Panc1 (cell line): Measurements from ENCODE around the gene LHFPL3. TPM values are rescaled to one million over a fixed set of nuclear protein-coding genes. Genes with fewer than 3 reads are reported as not detected.

Source experiments
- ATAC-seq: fragments of 200-7000 bp; cut with Tn5 transposase; 2 replicates; pipeline ENCODE4 v1.9.1; 2020; ENCODE audit warnings: mild to moderate bottlenecking, moderate library complexity
- BruUV-seq: library from RNA; stranded (reverse); fragments of 400-500 nt; replicated peaks from 2 replicates; lab custom pipeline; 2021; lab: Mats Ljungman, UMichigan
- CTCF ChIA-PET: fragments of 300-600 bp; sonication (Branson Sonifier 250); formaldehyde crosslinking; loops from one replicate; lab custom pipeline; 2022; ENCODE audit warnings: antibody characterized with exemption; lab: Charles Lee
- POLR2A ChIA-PET: fragments of 300-600 bp; sonication (Branson Sonifier 250); formaldehyde crosslinking; loops from one replicate; lab custom pipeline; 2022; ENCODE audit warnings: antibody characterized with exemption; lab: Charles Lee
- DNase-seq: peaks from one replicate; pipeline ENCODE4 v3.0.0-alpha.2; 2010; ENCODE audit warnings: low read depth, low spot score
- H3K27ac ChIP-seq: 2 replicates; pipeline ENCODE4 v1.5.1; 2011; ENCODE audit warnings: mild to moderate bottlenecking, low read length, inconsistent platforms
- H3K27me3 ChIP-seq: fragments of 200-500 bp; sonication (Bioruptor generic); 2 replicates; pipeline ENCODE4 v1.6.0; 2014; ENCODE audit warnings: low read length, inconsistent platforms; ENCODE audit not compliant: control insufficient read depth, insufficient read depth
- H3K36me3 ChIP-seq: fragments of 200-500 bp; sonication (Bioruptor generic); 2 replicates; pipeline ENCODE4 v1.5.1; 2014; ENCODE audit warnings: inconsistent platforms, mild to moderate bottlenecking, low read length, moderate library complexity; ENCODE audit not compliant: control insufficient read depth, insufficient read depth
- H3K4me1 ChIP-seq: 2 replicates; pipeline ENCODE4 v1.5.1; 2011; ENCODE audit warnings: inconsistent platforms, mild to moderate bottlenecking, low read length, moderate library complexity; ENCODE audit not compliant: control insufficient read depth, insufficient read depth
- H3K4me3 ChIP-seq, 2 experiments: 2 replicates each; pipeline ENCODE4 v1.5.1; 2011 to 2012; ENCODE audit warnings: low read depth in 2 of 2, low read length in 2 of 2, mild to moderate bottlenecking in 2 of 2, inconsistent platforms in 1 of 2, moderate library complexity in 1 of 2
- H3K9me3 ChIP-seq: fragments of 200-500 bp; sonication (Bioruptor generic); 2 replicates; pipeline ENCODE4 v1.5.1; 2014; ENCODE audit warnings: low read depth, mild to moderate bottlenecking, inconsistent platforms, low read length, moderate library complexity; ENCODE audit not compliant: control insufficient read depth, insufficient read depth
- CTCF ChIP-seq: fragments of 450-650 bp; IDR thresholded peaks from 2 replicates; pipeline ENCODE4 v1.5.1; 2017; ENCODE audit warnings: mild to moderate bottlenecking
- POLR2AphosphoS5 ChIP-seq: IDR thresholded peaks from 2 replicates; pipeline ENCODE4 v1.6.1; 2012; ENCODE audit warnings: mild to moderate bottlenecking, low read depth, low read length, moderate library complexity
- REST ChIP-seq, 2 experiments: IDR thresholded peaks; 2 replicates each; pipeline ENCODE4 v1.6.1; 2011 to 2012; ENCODE audit warnings: low read depth in 2 of 2, control low read depth in 1 of 2, low read length in 1 of 2, mild to moderate bottlenecking in 1 of 2, moderate library complexity in 1 of 2; ENCODE audit not compliant: insufficient read depth in 1 of 2
- SIN3A ChIP-seq: IDR thresholded peaks from 2 replicates; pipeline ENCODE4 v1.6.1; 2012; ENCODE audit warnings: low read depth, mild to moderate bottlenecking, low read length, moderate library complexity, borderline replicate concordance; ENCODE audit not compliant: insufficient read depth
- TCF7L2 ChIP-seq: IDR thresholded peaks from 2 replicates; pipeline ENCODE4 v1.6.1; 2011; ENCODE audit warnings: mild to moderate bottlenecking, low read depth, low read length, inconsistent platforms
- in situ Hi-C: cut with HindIII; loops from 2 replicates; pipeline ENCODE4 v1.10.0; 2016; ENCODE audit warnings: low sequenced_read_pairs, low pct_unique_long_range_greater_than_20kb
- intact Hi-C: fragments of 100-400 bp; cut with micrococcal nuclease; formaldehyde crosslinking; loops from one replicate; pipeline ENCODE4 v1.10.0; 2022; ENCODE audit not compliant: unreplicated experiment
- total RNA-seq: library from RNA; stranded (reverse); gene quantifications from one replicate; pipeline ENCODE4 v1.2.1, GENCODE V29; 2021; ENCODE audit not compliant: unreplicated experiment

The LHFPL3 gene
- total RNA-seq, 1 experiment from 2014 or later, result not detected

GRCh38 chr7:104371980-104372357 is 43.6 kb downstream of the LHFPL3 start:
- intact Hi-C loops, result no loop called here
- in situ Hi-C loops, result no loop called here
- DNase-seq (no peak), ATAC-seq (no peak)
- ChIA-PET CTCF (no interaction called here), POLR2A (no interaction called here)
- TF ChIP-seq TCF7L2, result no peak
- TF ChIP-seq CTCF, result no peak
- no peak for TF ChIP-seq POLR2AphosphoS5
- TF ChIP-seq REST (IDR thresholded peaks at IDR 0.05; ENCODE audit: insufficient read depth in 1 of 2, low read depth in 2 of 2, low read length in 1 of 2), result no peak
- no peak for TF ChIP-seq SIN3A
- H3K27ac ChIP-seq, result no peak overlapping the region
- H3K4me3 ChIP-seq, result no peak overlapping the region
- BruUV-seq, result no TSS peak
- no peaks in the 10 kb centered on the region for H3K36me3 ChIP-seq
- no peaks in the 10 kb centered on the region for H3K4me1 ChIP-seq
- no peaks in the 10 kb centered on the region for H3K9me3 ChIP-seq
- H3K27me3 ChIP-seq, result no peaks in the 10 kb centered on the region

- no peaks in the 10 kb centered on the region for H3K27me3 ChIP-seq
- in situ Hi-C loops, result no loop called here
- CTCF ChIA-PET, result no interaction called here
- H3K9me3 ChIP-seq, result no peaks in the 10 kb centered on the region
- DNase-seq (no peak), ATAC-seq (no peak)
- TF ChIP-seq TCF7L2 (no peak), SIN3A (no peak), CTCF (no peak), POLR2AphosphoS5 (no peak), REST (IDR thresholded peaks at IDR 0.05; ENCODE audit: insufficient read depth in 1 of 2, low read depth in 2 of 2, low read length in 1 of 2) (no peak)
- no peak overlapping the region for H3K27ac ChIP-seq
- no peaks in the 10 kb centered on the region for H3K36me3 ChIP-seq
- BruUV-seq, result no TSS peak
- intact Hi-C loops, result no loop called here
- H3K4me1 ChIP-seq, result no peaks in the 10 kb centered on the region
- H3K4me3 ChIP-seq, result no peak overlapping the region
- POLR2A ChIA-PET, result no interaction called here
Observed at GRCh38 chr7:104382616-104383015, 54.2 kb downstream of the LHFPL3 start.
